Mesenteric fat pad (tissue), 1 donor: ENCODE measurements around the gene SLC25A44. TPM values are rescaled to one million over a fixed set of nuclear protein-coding genes. Genes with fewer than 3 reads are reported as not detected.

ENCODE experiments used
- DNase-seq: peaks from one replicate; pipeline ENCODE4 v3.0.0-alpha.2; 2020; ENCODE audit warnings: low spot score
- total RNA-seq: library from RNA; stranded (reverse); fragmentation: NEBNext Ultra II Directional; extraction: Animal tissue kit (Norgen Biotek cat#: 25700); gene quantifications from one replicate; pipeline ENCODE4 v1.2.1, GENCODE V29; 2021
- donor health status: DM: yes; HTN: yes; CAD: no.

Gene SLC25A44
- total RNA-seq, 1 donor from 2014 or later: 34.3 TPM

DNA sequence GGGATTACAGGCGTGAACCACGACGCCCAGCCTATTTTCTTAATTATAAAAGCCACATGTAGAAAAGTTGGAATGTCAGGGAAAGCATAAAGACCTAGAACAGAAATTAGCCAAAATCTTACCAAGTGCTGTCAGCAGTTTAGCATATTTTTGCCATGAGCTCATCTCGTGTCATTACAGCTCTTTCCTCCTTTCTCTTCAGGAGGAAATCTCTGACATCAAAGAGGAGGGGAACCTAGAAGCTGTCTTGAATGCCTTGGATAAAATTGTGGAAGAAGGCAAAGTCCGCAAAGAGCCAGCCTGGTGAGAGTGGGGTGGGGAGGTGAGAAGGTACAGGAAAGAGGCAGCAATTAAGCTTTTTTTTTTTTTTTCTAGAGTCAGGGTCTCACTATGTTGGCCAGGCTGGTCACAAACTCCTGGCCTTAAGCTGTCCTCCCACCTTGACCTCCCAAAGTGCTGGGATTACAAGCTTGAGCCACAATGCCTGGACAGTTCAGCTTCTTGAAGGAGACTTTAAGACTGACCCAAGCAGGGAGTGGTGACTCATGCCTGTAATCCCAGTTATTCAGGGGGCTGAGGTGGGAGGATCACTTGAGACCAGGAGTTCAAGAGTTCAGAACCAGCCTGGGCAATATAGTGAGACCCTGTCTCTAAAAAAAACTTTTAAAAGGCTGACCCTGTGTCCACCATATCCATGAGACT is 39.7 kb downstream of the SLC25A44 start:
- DNase-seq: no peak

DNA sequence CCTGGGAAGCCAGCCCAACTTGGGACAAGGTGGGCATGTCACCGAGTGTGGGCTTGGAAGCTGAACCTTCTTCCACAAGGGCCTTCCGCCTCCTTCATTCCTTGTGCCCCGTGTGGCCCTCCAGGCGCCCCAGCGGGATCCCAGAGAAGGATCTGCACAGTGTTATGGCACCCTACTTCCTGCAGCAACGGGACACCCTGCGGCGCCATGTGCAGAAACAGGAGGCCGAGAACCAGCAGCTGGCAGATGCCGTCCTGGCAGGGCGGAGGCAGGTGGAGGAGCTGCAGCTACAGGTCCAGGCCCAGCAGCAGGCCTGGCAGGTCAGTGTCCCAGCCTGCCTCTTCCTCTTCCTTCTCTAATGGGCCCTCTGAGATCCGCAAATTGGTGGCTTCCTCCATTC is 42.3 kb downstream of the SLC25A44 start:
- DNase-seq: no peak

DNA sequence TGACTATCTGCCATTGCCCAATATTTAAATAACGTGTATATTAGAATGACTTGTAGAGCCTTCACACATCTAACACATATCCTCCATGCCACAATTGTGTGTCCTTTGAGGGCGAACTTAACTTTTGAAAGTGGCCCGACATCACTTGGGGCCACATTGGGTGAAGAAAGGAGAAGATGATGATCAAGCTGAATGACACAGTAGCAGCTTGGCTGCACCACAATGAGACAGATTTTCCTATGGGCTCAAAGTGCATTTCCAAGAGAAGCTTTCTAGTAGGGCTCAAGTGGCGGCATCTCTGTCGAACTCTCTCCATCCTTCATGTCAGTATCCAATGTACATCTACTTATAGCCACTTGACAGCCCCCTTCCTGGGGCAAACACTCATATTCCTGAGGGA is 44.3 kb downstream of the SLC25A44 start:
- DNase-seq: no peak

DNA sequence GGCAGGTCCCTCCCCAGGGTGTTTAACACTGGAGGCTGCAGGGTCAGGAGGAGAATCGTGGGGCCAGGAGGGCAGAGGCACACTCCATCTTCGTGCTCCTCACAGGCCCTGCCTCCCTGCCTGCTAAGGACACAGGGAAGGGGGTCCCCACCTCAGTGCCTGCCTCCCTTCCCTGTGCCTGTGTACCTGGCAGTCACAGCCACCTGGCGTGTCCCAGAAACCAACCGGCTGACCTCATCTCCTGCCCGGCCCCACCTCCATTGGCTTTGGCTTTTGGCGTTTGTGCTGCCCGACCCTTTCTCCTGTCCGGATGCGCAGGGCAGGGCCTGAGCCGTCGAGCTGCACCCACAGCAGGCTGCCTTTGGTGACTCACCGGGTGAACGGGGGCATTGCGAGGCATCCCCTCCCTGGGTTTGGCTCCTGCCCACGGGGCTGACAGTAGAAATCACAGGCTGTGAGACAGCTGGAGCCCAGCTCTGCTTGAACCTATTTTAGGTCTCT is 47.5 kb downstream of the SLC25A44 start:
- no peak for DNase-seq

DNA sequence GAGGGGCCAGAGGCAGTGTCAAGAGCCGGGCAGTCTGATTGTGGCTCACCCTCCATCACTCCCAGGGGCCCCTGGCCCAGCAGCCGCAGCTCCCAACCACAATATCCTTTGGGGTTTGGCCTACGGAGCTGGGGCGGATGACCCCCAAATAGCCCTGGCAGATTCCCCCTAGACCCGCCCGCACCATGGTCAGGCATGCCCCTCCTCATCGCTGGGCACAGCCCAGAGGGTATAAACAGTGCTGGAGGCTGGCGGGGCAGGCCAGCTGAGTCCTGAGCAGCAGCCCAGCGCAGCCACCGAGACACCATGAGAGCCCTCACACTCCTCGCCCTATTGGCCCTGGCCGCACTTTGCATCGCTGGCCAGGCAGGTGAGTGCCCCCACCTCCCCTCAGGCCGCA is 48.0 kb downstream of the SLC25A44 start, which contains the start of gene BGLAP:
Gene BGLAP (plus strand): TSS at position 259 of the 400 bp plus-strand sequence. CDS start 48 bp downstream, at position 307.
- DNase-seq: no peak

DNA sequence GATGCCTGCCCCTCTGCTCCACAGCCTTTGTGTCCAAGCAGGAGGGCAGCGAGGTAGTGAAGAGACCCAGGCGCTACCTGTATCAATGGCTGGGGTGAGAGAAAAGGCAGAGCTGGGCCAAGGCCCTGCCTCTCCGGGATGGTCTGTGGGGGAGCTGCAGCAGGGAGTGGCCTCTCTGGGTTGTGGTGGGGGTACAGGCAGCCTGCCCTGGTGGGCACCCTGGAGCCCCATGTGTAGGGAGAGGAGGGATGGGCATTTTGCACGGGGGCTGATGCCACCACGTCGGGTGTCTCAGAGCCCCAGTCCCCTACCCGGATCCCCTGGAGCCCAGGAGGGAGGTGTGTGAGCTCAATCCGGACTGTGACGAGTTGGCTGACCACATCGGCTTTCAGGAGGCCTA is 48.8 kb downstream of the SLC25A44 start:
- DNase-seq: no peak

DNA sequence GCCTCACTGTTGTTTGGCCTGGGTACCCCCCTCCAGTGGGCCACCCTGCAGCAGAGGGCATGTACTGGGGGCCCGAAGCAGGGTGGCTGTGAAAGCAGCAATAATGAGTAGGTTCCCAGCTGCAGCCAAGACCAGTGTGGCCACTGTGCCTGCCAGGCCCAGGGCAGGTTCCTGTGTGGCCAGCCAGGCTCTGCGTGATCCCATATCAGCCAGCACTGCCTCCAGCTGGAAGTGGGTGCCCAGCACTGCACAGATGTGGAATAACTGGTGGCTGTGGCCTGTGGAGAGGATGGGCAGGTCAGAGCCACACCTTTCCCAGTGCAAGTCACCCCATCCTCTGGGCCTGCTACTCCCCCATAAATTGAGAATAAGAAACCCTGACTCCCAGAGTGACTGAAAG is 50.2 kb downstream of the SLC25A44 start:
- no peak for DNase-seq

DNA sequence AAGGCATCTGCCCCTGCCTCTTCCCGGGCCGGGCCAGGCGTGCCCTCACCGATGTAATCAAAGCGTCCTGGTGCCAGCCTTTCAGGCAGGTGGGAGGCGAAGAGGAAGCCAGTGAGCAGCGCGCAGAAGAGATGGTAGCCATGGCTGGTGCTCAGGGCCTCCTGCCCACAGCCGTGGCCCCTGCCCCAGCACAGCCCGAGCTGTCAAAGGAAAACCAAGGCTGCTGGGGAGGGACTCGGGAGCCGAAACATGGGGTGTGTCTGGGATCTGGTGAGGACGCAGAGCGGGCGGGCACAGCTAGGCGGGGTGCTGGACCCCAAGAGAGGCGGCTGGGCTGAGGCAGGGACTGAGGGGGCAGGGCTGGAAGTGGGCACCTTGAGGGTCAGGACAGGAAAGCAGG is 50.8 kb downstream of the SLC25A44 start:
- DNase-seq: no peak

DNA sequence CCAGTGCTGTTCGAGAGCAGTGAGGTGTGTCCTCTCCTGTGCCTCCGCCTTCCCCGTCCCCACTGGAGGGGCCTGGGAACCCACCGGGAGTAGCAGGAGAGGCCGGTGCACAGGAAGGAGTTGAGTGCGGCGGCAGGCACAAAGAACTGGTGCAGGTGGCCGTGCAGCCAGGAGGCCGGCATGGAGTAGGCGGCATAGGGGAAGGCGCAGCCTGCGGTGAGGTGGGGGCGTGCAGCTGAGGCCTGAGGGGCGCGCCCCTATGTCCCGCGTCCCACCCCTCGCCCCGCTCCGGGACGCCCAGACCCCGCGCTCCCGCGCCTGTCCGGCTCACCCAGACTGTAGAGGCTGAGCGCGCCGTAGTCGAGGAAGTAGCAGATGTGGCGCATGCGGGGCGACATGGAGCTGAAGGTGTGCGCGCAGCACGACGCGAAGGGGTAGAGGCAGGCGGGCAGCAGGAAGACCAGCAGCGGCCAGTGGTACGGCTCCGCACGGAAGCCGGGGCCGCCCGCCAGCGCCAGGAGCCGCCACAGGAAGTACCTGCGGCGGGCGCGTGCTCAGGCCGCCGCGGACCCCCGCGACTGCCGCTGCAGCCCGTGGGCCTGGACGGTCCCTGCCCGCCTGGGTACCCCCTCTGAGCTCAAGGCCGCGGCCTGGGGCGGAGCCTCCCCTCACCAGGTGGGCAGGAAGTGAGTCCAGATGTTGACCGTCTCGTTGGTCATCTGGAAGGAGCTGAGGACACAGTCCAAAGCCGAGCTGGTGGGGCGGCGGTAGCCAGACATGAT is 51.7 kb downstream of the SLC25A44 start:
- no peak for DNase-seq

DNA sequence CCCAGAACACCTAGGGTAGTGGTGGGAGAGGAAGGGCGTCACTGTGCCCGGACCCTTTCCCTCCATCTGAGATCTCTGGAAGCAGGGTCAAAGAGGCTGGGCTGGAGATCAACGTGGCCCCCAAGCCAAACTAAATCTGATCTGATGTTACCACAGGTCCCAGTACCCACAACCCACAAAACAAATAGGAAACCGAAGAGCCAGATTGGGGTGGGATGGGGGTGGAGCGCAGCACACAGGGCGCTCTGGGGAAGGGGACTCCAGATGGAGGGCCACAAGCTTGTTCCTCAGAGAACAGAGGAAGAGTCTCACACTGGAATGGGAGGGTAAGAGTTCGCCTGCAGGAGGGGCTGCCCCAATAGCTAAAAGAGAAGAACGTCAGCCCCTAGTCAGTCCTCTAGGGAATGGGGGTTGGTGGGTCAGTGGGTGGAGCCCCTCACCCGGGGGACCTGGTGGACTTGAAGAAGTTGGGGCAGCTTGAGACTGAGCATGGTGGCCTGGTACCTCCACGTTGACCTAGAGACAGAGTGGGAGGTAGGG is 52.4 kb downstream of the SLC25A44 start:
- DNase-seq: no peak

DNA sequence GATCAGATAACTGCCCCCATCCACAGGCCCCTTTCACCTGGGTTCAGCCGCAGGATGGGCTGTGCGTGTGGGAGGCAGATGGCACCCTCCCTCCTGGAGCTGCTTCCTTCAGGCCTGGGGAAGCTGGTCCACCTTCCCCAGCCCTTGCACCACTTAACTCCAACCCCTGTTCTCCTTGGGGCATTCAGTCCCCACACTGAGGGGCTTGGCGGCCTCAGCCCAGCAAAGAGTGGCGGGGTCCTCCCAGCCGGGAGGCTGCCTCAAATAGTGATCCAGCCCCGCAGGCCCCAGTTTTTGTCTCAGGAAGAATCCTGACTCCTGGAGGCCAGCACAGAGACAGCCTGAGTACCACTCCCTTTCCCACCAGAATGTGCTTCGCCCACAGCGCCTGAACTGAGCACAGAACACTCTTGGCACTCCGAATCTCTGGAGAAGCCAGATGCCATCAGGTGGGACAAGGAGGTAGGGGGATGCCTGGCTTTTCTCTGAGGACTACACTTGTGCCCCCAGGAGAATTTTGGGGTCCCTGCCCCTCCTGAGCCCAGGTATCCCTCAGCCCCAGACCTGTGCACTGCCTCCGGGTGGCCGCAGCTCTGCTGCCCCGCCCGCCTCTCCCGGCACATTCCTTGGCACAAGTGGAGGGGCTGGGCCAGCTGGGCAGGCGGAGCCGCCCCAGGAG is 53.0 kb downstream of the SLC25A44 start:
- no peak for DNase-seq

DNA sequence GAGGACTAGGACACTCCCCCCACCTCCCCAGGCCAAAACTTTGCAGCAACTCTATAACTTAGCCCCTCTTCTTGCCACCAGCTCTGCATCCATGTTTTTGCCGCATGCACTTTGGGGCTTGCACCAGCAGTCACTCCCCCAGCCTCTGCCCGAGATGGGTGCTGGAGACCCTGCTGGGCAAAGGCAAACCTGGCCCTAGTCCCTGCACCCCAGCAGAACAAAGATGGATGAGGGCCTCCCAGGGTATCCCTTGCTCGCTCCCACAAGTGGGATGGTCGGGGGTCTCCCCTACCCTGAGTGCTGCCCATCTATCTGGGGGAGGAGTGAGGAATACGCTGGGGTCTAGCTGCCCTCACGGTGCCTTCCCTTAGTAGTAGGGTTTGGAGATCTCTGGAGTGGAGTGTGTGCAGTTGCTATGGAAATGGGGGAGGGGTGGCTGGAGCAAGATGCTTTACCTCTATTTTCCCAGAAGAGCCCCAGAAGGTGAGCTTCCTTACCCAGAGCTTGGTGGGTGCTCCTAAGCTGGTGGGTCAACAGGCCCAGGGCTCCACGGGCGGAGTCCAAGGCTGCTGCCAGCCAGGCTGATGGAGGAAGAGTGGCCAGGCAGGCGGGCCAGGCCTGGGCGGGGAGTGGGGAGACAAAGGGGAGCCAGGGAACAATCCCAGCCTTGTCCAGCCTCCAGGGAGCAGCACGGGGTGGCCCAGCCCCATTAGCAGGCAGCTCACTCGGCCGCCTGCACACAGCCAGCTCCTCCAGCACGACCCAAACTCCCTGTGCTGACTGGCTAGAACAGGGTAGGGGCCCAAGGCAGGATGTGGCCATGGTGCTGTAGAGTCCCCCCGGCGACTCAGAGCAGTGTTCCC is 53.8 kb downstream of the SLC25A44 start, which contains the start of gene PAQR6:
Gene PAQR6 (minus strand): TSS at position 597 of the 863 bp plus-strand sequence. CDS start 1,325 bp downstream, outside the sequence.
- DNase-seq: no peak

DNA sequence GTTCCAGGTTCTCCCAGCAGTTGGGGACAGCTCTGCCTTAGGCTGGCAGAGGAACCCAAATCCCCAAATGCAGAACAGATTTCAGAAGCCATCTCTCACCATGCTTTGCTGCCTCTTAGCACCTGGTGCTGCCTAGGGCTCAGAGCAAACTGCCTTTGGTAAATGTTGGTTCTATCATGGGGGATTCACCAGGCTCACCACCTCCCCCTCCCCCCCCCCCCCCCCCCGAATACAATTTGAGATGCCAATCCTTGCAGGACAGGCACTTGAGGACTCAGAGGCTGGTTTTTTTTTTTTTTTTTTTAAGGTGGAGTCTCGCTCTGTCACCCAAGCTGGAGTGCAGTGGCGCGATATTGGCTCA is 54.4 kb downstream of the SLC25A44 start:
- no peak for DNase-seq

DNA sequence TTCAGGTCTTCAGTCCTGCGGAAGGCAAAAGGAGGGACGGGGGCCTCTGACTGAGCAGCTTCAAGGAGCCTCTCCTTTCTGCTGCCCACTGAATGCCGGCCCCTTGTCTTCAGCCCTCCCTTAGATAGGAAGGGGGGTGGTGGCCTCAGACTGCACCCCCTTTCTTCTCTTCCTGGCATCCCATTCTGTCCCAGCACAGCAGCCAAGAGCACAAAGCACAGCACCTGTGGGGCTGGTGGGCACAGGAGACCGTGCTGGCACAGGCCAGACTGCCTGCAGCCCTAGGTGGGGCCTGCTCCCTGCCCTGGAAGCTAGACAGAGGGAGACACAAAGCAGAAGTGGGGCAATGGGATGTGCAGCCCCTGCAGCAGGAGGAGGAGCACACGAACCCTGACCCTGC is 55.7 kb downstream of the SLC25A44 start:
- DNase-seq: no peak

DNA sequence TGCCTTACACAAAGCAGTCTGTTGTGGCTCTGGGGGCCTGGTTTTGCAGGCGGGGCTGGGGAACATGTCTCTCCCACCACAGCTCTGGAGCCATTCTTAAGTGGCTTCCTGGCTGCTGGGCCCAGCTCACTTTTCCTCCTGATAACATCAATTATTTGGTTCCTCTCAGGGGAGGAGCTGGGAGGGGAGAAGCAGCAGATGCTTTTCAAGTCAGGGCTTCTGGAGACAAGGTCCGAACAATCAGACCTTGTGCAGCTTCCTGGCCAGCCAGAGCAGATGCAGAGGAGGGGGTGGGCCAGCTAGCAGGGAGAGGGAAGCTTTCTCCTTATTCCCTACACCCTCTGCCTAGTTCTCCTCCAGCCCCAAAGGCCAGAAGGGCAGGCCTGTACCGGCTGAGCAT is 57.6 kb downstream of the SLC25A44 start:
- no peak for DNase-seq

DNA sequence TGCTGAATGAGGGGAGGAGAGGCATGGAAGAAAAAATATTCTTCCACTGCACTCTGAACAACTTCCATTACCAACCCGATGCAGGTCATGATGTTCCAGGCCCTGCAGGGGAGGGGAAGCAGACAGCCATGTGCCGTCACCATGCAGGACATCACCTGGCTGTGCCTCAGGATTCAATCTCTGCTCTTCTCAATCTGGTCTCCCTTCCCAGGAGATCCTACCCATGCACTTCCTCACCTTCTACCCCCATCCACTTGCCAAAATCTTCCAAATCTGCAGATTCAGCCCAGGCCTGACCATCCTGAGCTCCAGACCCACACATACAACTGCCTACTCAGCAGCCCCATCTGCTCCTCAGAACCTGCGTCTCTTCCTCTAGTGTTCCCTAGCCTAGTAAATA is 59.7 kb downstream of the SLC25A44 start:
- no peak for DNase-seq

DNA sequence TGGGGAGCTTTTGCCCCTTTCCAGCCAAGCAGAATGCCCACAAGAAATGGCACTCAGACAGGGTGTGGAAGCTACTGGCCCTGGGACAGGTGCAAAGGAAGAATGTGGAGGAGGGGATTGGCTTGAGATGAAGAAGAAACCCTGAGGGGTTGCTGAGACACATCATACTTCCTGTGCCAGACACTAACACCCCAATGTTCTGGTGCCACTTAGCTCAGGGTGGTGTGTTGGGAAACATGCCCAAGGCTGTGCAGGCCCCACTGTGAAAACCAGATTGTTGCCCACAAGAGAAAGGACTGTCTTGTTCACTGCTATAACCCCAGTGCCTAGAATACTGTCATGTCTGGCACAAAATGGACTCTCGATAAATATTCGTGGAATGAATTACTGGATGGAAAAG is 63.8 kb downstream of the SLC25A44 start:
- no peak for DNase-seq

DNA sequence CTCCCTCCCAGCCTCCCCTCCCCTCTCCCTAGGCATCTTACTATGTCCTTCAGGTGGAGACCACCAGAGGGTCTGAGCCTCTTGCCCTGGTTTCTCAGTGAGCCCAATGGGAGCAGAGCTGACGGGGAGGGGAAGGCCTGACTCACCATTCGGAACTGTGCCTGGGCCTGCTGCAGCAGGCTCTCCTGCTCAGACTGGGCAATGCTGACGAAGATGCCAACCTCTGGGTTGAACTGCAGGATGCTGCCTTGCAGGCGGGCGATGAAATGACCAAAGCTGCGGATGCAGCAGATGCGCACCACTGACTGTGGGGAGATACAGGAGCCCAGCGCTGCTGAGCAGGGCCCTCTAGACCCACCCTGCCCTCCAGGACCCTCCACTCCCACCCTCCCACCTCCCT is 65.0 kb downstream of the SLC25A44 start:
- DNase-seq: no peak

DNA sequence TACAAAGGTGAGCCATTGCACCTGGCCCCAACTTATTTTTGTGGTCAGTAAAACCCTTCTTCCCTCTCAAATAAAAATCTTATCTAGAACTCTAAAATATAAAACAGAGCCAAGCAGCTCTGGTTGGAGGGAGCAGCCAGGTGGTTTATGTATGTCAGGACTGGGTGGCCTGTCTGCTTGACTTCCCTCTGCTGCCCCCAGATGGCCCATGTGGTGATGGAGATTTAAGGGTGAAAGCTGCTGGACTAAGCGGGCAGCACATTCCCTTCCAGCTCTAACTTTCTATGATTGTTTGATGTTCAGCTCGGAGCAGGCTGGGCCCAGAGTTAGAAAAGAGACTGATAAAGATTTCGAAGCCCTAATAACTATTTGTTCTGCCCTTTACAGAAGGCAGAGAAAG is 65.9 kb downstream of the SLC25A44 start:
- no peak for DNase-seq

DNA sequence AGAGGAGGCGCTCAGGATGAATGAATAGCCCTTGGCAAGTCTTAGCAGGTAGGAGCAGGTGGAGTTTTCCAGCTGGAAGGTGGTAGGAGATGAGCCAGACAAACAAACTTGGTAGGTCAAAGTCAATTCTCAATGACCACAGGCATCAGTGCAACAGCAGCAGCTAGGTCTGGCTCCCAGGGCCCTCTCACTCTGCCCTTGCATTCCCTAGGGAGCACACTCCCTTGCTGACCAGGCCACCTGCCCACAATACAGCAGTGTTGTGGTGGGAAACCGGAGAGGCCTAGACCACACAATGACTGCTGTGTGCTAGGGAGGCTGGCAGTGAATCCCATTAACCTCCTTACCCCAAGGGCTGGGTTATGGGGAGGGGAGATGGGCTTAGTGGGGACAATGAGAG is 67.0 kb downstream of the SLC25A44 start:
- no peak for DNase-seq
